Putamen (tissue), 1 donor: ENCODE results near the gene BICD2.
A peak's percentile ranks its signal among the peaks of the same experiment; 100 is the strongest.

Experiments used
- DNase-seq: peaks from one replicate; pipeline ENCODE4 v3.0.0-alpha.2; 2016; ENCODE audit warnings: low spot score

The BICD2 gene

DNA sequence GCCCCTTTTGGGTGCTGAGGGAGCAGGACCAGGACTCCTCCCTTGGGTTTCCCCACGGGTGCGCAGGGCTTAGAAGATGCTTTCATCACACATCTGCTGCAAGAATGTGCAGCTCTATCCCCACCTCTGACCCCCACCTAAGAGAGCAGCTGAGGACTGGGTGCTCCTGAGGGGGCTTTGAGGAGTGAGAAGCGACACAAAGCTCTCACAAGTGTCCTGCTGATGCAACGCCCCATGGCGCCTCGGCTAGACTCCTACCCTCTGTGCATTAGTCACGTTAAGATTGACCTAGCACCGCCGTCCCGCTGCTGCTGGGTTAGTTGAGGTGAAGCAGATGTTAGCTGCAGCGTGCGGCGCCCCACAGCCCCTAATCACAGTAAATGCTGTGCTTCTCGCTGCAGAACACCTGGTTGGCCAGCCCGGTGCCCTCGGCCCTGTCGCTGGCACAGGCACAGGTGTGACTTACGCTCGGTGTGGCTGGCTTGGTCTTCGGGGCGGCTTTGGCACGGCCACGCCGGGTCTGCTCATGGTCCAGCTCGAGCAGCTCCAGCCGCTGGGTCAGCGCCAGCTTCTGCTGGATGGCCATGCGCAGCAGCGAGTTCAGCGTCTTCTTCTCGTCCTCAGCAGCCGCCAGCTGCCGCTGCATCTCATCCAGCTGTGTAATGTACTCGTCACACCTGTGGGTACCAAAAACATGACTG is 49.7 kb downstream of the BICD2 start:
- no peak for DNase-seq

DNA sequence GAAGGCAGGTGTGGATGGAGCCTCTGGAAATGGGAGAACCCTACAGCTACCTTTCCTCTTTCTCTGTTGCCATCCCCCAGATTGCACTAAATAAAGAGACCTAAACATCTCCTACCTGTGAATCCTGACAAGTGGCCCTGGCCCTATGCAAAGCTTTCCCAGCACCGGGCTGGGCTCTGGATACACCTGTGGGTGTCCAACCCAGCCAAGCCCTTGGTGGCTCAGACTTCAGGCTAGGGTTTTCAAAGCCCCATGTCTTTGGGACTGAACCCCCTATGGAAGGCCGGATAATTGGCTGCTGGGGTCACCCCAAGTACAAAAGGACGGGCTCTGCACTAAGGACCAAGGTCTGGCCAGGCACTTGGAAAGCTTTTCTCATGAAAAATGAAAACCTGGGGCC is 50.6 kb downstream of the BICD2 start:
- DNase-seq: no peak

DNA sequence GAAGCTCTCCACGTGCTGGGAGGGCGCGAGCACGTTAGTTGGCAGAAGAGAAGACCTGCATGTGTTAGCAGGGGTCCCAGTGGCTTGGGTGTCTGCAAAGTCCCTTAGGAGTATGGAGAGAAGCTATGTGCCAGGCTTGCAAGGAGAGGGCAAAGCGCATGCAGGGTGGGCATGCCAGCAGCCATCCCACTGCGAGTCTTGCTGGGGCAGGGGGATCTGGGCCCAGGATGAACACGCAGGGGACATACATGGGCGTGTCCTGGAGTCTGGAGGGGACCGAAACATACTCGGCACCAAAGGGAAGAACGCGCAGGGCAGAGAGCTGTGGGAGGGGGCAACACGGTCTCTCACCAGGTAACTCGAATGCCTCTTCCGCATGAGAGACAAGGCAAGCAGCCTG is 51.1 kb downstream of the BICD2 start:
- DNase-seq: no peak

DNA sequence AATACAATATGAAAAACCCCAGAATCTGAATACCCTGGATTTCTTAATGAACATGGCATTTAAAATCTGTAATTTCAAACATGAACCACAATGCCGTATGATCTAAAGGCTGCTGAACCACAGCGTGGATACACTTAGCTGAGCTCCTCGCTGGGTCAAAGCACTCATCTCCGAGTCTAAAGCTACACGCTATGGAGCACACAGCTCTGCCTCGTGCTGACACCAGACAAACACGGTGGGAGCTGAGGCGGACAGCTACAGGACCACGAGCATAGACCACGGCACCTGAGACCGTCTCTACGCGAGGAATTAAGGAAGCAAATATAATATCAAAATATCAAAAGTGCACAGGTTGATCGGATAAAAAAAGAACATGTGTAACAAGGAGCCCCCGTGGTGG is 51.9 kb downstream of the BICD2 start:
- no peak for DNase-seq

DNA sequence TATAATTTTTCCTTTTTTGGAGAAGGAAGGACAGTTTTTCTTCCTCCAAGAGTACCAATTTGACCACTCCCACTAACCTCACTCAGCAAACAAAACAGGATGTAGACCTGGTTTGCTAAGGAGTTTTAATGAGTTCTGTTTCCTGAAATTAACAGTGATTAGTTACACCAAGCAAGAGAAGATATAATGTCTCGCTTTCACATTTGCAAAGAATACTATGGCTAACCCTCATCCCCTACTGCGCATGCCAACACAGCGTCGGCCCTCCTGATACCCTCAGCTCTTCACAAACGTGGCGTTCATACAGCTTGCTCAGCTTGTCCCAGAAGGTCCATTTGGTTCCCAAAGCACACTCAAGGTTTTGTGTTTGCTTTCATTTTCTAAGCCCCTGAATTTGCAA is 52.8 kb downstream of the BICD2 start:
- no peak for DNase-seq

DNA sequence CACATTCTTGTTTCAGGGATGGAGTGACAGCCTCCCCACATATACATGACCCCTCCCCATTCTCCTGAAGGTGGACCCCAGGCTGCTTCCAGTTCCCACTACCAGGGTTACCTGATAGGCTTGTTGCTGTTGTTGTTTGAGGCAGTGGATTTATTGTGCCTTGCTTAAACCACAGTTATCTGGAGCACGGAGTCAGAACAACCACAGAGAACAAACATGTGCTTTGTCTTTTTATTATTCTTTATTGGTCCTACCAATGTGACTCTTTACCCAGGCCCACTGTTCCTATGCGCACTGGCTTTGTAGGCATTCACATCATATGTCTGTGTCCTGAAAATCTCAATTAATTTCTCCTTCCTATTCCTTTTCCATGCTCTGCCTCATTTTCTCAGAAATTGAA is 53.5 kb downstream of the BICD2 start:
- DNase-seq: no peak

DNA sequence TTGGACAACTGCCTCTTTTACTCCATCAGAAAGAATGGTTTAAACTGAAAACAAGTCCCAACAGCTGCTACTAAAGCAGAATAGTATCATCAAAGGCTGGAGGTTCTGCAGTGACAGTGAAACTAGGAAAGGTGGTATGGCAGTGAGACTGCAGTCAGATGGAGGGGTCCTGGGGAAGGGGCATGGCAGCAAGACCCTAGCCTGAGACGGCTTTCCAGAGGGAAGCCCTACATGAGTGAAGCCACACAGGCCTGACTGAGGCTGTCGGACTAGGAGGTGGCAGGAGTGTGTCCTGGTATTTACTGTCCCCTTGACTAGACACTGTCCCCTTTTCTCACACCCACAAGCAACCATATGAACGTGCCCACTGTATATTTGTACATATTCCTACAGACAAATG is 54.3 kb downstream of the BICD2 start:
- no peak for DNase-seq

DNA sequence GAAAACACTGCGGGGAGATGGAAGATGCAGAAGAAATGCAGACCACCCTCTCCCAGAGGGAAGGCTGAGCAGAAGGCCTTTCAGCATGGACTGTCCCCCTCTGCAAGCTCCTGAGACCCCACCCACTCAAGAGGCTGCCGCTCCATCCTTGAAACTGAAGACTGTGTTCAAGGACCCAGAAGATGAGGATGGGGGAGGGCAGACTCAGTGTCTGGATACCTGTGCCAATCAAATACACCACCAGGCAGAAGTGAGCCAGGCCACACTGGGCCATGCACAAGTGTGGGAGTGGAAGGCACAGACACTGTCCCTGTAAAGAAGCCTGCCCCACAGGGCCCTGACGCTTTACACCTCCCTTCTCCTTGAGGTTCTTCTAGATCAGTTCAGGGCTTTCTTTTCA is 54.7 kb downstream of the BICD2 start:
- no peak for DNase-seq

DNA sequence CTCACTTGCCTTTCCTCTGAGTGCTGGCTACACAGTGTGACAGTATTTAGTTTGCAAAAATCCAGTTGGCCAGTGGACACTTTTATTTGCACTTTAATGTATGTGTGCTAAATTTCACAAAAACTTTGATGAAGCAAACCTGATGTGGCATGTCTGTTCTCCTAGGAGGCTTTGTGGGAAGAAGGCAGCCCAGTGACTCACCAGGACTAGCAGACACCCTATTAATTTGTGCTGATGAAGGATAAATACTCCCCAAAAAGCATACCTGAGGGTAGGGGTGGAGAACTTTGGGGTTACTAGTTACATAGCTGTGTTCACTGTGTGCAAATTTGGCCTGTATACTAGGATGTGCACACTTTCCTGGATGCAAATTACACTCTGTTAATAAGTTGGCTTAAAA is 55.4 kb downstream of the BICD2 start:
- no peak for DNase-seq

DNA sequence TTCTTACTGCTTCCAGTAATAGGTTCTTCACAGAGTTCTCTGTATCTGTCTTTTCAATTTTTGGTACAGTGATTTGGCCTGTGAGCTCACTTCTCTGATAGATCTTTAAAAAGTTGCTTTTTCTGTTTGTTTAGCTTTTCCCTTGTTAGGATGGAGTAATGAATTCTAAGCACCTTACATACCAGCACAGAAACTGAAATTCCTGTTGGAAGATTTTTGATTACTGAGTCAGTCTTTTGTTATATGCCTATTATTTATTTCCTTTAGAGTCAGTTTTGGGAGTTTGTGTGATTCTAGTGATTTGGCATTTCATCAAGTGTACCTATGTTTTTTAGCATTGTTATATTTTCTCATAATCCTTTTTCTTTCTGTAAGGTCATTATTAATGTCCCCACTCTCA is 57.1 kb downstream of the BICD2 start:
- no peak for DNase-seq

DNA sequence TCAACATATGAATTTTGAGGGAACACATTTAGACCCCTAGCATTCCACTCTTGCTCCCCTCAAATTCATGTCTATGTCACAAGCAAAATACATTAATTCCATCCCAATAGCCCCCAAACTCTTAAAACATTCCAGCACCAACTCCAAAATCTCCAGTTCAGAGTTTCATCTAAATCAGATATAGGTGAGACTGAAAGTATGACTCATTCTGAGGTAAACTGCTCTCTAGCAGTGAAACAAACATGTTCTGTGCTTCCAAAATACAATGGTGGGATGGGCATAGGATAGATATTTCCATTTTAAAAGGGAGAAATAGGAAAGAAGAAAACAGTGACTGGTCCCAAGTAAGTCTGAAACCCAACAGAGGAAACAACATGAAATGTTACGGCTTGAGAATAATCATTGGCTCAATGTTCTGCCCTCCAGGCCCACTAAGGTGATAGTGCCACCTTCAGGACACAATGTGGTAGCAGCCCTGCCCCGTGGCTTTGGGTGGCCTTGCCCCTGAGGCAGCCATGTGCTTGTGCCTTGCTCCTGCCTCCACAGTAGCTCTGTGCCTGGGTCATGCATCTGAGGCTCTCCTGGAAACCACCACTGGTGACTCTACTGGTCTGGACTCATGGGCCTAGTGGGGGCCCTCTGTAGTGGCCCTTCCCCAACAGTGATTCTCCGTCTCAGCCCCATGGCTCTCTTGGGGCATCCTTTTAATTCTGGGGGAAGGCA is 58.3 kb downstream of the BICD2 start:
- no peak for DNase-seq

DNA sequence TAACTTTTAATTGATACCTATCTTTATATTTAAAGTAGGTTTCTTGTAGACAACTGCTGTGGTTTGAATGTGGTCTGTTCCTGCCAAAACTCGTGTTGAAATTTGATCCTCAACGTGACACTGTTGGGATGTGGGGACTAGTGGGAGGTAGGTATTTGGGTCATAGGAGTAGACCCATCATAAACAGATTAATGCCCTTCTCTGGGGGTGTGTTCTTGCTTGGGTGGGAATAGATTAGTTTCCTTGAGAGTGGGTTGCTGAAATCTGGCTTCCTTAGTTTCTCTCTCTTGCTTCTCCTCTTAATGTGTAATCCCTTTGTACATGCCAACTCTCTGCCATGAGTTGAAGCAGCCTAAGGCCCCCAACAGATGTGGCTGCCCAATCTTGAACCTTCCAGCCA is 60.1 kb downstream of the BICD2 start:
- DNase-seq: no peak

DNA sequence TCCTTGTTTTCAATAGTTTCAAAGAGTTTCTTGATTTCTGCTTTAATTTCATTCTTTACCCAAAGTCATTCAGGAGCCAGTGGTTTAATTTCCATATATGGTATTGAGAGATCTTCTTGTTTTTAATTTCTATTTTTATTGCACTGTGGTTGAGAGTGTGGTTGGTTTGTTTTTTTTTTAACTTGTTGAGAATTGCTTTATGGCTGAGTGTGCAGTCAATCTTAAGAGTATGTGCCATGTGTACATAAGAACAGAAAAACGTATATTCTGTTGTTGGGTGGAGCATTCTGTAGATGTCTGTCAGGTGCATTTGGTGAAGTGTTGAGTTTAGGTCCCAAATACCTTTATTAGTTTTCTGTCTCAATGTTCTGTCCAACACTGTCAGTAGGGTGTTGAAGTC is 68.0 kb downstream of the BICD2 start:
- no peak for DNase-seq

DNA sequence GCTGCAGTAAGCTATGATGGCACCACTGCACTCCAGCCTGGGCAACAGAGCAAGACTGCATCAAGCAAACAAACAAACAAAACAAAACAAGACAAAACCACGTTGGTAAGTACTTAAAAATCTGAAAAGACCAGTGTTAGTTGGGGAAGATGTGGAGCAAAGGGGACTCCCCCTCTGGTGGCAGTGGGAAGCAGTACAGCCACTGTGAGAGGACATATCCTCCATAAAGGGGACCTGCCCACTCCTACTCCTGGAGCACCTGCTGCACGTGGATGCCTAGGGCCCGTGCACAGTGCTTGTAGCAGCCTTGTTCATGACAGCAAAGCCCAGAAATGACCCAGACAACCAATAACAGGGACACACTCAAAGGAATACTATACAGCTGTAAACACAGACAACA is 77.7 kb downstream of the BICD2 start:
- no peak for DNase-seq

DNA sequence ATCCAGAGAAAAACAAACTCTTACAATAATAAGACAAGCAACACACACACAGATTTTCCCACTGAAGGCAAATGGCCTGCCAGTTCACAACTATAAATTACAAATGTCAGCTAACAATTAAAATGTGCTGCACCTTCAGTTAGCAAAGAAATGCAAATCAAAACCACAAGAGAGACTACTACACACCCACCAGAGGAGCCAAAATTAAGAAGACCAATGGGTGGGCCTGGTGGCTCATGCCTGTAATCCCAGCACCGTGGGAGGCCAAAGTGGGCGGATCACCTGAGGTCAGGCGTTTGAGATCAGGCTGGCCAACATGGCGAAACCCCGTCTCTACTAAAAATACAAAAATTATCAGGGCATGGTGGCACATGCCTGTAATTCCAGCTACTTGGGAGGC is 79.6 kb downstream of the BICD2 start:
- no peak for DNase-seq

DNA sequence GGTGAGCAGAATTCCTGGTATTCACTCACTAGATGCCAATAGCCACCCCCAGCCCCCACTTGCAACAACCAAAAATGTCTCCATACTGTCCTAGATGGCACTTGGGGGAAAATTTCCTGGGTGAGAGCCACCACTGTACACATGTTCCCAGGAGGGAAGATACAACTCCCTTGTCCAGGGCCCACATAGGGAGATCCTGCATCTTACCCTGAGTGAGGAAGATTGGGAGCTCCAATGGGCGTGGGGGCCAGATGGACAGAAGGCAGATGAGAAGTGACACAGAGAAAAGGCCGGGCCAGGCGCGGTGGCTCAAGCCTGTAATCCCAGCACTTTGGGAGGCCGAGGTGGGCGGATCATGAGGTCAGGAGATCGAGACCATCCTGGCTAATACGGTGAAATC is 82.4 kb downstream of the BICD2 start:
- no peak for DNase-seq

DNA sequence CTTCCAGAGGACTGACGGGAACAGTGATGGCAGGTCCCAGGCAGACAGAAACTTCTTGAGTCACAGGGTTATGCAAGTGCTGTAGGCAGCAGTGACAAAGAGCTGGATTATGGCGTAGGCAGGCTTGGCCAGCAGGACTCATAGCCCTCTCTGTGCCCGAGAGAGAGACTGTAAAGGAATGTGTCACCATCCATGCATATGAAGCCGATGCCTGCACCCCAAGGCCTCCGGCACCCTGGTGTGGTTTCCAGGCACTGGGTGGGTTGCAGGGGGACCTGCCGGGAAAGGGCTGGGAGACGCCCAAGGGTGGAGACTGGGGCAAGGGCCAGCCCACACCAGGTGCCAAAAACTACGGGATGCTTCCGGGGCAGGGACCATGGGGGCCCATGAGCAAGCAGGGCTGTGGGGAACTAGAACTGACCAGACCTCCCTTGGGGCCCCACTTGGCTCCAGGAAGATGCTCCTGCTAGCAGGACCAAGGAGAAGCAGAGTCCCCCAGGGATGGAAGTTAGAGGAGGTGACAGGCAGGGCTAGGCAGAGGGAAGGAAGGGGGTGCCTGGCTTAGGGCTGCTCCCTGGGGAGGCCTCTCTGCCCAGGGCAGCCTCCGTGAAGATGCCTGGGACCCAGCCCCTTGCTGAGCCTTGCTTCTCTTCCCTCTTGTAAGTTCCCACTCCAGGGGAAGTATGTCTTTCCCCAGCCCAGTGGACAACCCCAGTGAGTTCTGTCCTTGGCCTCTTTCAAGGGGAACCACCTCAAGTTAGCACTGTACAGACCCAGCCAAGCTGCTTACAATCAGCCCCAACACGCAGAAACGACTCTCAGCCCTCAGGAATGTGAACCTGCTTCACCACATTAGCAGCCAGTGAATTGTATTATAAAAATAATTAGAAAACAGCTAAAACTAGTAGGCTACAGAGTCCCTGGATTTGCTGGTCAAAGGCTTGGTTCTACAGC is 84.2 kb downstream of the BICD2 start:
- no peak for DNase-seq

DNA sequence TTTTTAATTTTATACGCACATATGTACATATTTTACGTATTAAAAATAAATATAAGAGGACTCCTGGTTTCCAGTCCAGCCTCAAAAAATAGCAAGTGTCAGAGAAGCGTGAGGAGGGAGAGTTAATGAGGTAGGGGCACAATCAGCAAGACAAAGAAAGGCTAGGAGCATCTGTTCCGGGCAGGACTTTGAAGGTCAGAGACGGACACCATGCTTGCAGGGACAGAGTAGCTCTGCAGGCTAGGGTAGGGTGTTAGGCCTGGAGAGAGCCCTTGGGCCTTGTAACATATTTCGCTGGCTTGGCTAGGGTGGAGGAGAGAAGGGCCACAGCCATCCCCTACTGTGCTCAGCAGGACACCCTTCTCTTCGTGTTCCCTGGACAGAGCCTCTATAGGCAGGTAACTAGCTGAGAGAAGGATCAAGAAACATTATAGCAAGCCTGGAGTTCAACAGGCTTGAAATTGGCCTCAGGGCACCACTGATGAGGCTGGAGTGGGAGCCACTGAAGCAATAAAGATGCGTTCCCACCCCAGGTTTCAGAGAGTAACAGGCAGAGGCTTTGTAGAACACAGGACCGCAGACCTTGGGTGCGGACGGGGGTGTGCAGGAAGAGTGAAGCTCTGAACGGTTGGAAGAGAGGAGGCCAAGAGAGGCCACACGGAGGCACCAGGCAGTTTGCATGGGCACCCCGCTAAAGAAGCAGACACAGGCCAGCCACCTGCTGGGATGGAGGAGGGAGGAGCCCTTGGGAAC is 85.0 kb downstream of the BICD2 start:
- DNase-seq: no peak

DNA sequence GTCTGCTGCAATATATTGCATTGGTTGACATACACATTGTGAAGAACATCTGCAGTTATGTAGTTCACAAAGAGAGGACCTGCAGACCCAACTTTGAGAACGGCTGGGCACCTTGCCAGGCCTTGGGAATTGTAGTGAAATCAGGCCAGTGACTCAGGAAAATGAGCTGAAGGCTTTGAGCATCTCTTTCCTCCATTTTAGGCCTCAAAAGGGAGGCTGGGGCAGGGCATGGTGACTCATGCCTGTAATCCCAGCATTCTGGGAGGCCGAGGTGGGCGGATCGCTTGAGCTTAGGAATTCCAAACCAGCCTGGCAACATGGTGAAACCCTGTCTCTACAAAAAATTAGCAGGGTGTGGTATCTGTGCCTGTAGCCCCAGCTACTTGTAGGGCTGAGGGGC is 93.3 kb downstream of the BICD2 start:
- DNase-seq: no peak

DNA sequence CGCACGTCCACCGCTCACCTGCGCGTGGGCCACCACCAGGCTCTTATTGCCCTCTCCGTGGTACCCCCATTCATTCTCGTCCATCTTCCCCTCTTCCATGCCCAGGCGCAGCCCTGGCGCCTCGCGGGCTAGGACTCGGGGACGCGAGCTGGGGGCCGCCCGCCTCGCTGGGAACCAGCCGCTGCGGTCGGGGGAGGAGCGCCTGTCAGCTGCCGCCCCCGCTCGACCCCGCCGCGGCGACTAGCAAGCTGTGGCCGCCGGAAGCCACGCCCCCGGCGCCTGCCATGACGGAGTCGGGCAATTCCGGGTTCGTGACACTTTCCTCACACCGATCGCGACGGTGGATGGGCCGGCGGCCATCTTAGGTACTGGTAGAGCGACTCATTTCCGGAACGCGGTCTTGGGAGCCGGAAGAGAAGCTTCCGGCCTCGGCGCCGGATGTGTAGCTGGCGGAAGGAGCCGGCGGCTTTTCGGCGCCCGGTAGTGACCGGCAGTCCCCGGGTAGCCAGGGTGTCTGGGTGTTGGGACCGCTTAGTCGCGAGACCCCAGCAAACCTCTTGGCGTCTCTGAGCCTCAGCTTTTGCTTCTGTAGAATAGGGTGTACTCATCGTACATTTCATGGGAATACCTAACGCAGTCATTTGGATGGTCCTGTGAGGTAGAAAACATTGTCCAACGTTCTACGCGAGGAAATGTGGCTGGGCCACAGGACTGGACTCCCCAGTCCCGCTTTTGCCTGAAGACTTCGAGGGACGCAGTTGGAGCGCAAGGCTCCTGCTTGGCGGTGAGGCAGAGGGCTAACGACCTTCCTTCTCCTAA is 94.5 kb downstream of the BICD2 start, which contains the start of gene IPPK:
IPPK (minus strand) TSS at position 242 of the 819 bp plus-strand sequence; CDS start at position 99, 143 bp downstream.
- peak; percentile 98 for DNase-seq

DNA sequence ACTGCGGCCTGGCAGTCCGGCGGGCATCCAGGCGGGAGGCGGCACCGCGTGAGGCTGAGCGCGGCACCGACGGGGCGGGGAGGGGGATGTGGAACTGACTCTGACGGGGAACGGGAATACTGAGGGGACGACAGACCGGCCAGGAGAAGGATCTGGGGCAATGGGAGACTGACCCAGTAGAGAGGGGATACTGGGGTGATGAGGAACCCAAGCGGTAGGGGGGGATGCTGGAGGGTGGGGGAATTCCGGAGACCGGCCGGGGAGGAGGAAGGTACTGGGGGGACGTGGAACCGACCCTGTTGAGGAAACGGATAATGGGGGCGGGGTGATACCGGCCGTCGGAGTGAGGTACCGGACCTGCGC is 95.1 kb downstream of the BICD2 start:
- no peak for DNase-seq
